ENCODE results near the gene ZCCHC14.

ZCCHC14 gene

DNA sequence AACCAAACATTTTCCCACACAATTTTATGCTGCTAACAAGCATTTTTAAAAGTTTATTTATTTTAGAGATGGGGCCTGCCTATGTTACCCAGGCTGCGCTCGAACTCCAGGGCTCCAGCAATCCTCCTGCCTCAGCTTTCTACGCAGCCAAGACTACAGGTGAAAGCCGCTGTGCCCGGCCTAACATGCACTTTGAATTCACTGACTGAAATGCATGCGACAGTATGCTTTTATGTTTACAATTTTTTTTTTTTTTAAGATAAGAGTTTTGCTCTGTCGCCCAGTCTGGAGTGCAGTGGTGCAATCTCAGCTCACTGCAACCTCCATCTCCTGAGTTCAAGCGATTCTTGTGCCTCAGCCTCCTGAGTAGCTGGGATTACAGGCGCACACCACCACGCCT is 52.9 kb downstream of the ZCCHC14 start:
- H3K27me3 ChIP-seq (ENCODE audit: insufficient read depth, low read length), result no peaks in the 10 kb centered on the region
- no peak overlapping the region for H2BK5ac ChIP-seq (ENCODE audit: low read depth, low read length, poor library complexity)
- H4K8ac ChIP-seq (ENCODE audit: low read depth, low read length), result no peak overlapping the region
- H3K4ac ChIP-seq (ENCODE audit: low read depth, low read length), result no peak overlapping the region
- H3K14ac ChIP-seq (ENCODE audit: low read length), result no peak overlapping the region
- no CpG with 5 or more reads among the region's 10 CpGs for WGBS (ENCODE audit: extremely low coverage, insufficient coverage, insufficient read length)
- H3K27ac ChIP-seq (ENCODE audit: low read depth, low read length), result no peak overlapping the region
- H2BK120ac ChIP-seq (ENCODE audit: insufficient read depth, low read length, poor library complexity), result no peak overlapping the region
- H3K18ac ChIP-seq (ENCODE audit: low read length), result no peak overlapping the region
- H4K91ac ChIP-seq (ENCODE audit: low read depth, low read length), result no peak overlapping the region
- peaks cover 1 to 4% of the 10 kb centered on the region in 2 experiments for H3K36me3 ChIP-seq (ENCODE audit: control insufficient read depth in 1 of 2, insufficient read depth in 2 of 2, low read length in 2 of 2)
- H2AFZ ChIP-seq (ENCODE audit: insufficient read depth, low read length, poor library complexity), result no peak overlapping the region
- no peak overlapping the region for H3K4me2 ChIP-seq (ENCODE audit: low read length)
- no peaks in the 10 kb centered on the region for H3K9me3 ChIP-seq (ENCODE audit: insufficient read depth, low read depth, low read length)
- no peak for DNase-seq
- no peaks in the 10 kb centered on the region for H3K79me2 ChIP-seq (ENCODE audit: control insufficient read depth, insufficient read depth, low read length, poor library complexity)
- H3K79me1 ChIP-seq (ENCODE audit: low read length), result no peaks in the 10 kb centered on the region
- no peak overlapping the region for H3K23ac ChIP-seq (ENCODE audit: low read length)
- no peaks in the 10 kb centered on the region for H3K4me1 ChIP-seq (ENCODE audit: control insufficient read depth in 1 of 2, insufficient read depth in 2 of 2, low read length in 2 of 2)
- no peak overlapping the region for H2BK12ac ChIP-seq (ENCODE audit: low read length)
- no peak overlapping the region for H3K4me3 ChIP-seq (ENCODE audit: low read depth, low read length)
- H3K9ac ChIP-seq (ENCODE audit: low read length), result no peak overlapping the region
- H2AK5ac ChIP-seq (ENCODE audit: low read length), result no peak overlapping the region
- no peak overlapping the region for H4K12ac ChIP-seq (ENCODE audit: low read depth, low read length)

DNA sequence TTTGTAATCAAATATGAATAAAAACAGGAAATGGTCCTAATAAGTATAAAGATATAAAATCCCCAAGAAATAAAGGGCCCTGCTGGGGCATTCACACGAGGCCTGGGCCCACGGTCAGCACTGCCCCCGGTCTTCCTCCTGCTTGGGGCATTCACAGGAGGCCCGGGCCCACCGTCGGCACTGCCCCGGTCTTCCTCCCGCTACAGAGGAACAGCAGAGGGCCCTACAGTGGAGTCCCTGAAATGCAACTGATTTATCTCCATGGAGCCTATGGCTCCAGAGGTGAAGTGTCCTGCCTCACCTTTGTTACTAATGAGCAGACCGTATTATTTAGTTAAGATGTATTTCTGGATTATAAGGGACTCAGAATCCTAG is 54.2 kb downstream of the ZCCHC14 start:
- Histone ChIP-seq H3K27ac (ENCODE audit: low read depth, low read length) (no peak overlapping the region), H4K8ac (ENCODE audit: low read depth, low read length) (no peak overlapping the region), H3K4me2 (ENCODE audit: low read length) (no peak overlapping the region), H3K18ac (ENCODE audit: low read length) (no peak overlapping the region), H3K14ac (ENCODE audit: low read length) (no peak overlapping the region), H3K27me3 (ENCODE audit: insufficient read depth, low read length) (no peaks in the 10 kb centered on the region), H3K9ac (ENCODE audit: low read length) (no peak overlapping the region), H2BK120ac (ENCODE audit: insufficient read depth, low read length, poor library complexity) (no peak overlapping the region), H2AK5ac (ENCODE audit: low read length) (no peak overlapping the region), H3K4me3 (ENCODE audit: low read depth, low read length) (no peak overlapping the region), H2BK5ac (ENCODE audit: low read depth, low read length, poor library complexity) (no peak overlapping the region), H4K91ac (ENCODE audit: low read depth, low read length) (no peak overlapping the region), H3K9me3 (ENCODE audit: insufficient read depth, low read depth, low read length) (no peaks in the 10 kb centered on the region), H3K79me2 (ENCODE audit: control insufficient read depth, insufficient read depth, low read length, poor library complexity) (no peaks in the 10 kb centered on the region), H3K79me1 (ENCODE audit: low read length) (no peaks in the 10 kb centered on the region), H3K4ac (ENCODE audit: low read depth, low read length) (no peak overlapping the region), H2AFZ (ENCODE audit: insufficient read depth, low read length, poor library complexity) (no peak overlapping the region), H2BK12ac (ENCODE audit: low read length) (no peak overlapping the region), H3K36me3 (ENCODE audit: control insufficient read depth in 1 of 2, insufficient read depth in 2 of 2, low read length in 2 of 2) (peaks cover 0 to 4% of the 10 kb centered on the region in 2 experiments), H3K23ac (ENCODE audit: low read length) (no peak overlapping the region), H4K12ac (ENCODE audit: low read depth, low read length) (no peak overlapping the region), H3K4me1 (ENCODE audit: control insufficient read depth in 1 of 2, insufficient read depth in 2 of 2, low read length in 2 of 2) (no peaks in the 10 kb centered on the region)
- no CpG with 5 or more reads among the region's 9 CpGs for WGBS (ENCODE audit: extremely low coverage, insufficient coverage, insufficient read length)
- no peak for DNase-seq

DNA sequence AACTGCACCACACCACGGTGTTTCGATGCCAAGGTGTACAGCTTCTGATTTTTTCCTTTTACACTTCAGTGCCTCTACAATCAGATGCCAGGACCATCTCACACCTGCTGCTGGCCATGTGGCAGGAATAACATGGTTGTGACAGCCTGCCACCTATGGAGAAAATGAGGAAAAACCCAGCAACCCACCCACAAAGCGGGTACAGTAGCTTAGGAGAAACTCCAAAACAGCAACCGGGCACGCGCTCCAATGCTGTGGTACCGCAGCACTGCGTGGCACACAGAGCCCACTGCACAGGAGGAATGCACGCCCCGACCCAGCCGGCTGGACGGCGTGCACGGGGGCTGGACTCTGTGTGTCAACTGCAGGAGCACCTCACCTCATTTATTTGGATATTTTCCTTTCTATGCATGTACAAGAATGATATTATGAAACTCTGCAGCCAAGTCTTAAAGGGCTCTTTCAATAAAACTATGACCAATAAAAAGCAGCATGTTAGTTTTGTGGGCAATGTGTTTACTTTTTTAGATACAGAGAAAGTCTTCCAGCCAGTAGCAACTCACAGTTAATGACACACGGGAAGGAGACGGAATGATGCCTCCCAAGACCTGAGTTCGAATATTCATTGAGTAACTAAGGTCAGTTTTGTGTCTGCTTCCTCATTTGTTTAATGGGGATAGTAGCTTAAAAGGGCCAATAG is 54.8 kb downstream of the ZCCHC14 start:
- no peak overlapping the region for H3K9ac ChIP-seq (ENCODE audit: low read length)
- H2BK12ac ChIP-seq (ENCODE audit: low read length), result no peak overlapping the region
- H2AFZ ChIP-seq (ENCODE audit: insufficient read depth, low read length, poor library complexity), result peak overlapping the region; percentile 3
- H4K12ac ChIP-seq (ENCODE audit: low read depth, low read length), result no peak overlapping the region
- DNase-seq, result no peak
- no peaks in the 10 kb centered on the region for H3K27me3 ChIP-seq (ENCODE audit: insufficient read depth, low read length)
- no peak overlapping the region for H3K4ac ChIP-seq (ENCODE audit: low read depth, low read length)
- H2BK120ac ChIP-seq (ENCODE audit: insufficient read depth, low read length, poor library complexity), result no peak overlapping the region
- no peak overlapping the region for H3K27ac ChIP-seq (ENCODE audit: low read depth, low read length)
- H2AK5ac ChIP-seq (ENCODE audit: low read length), result no peak overlapping the region
- H3K4me3 ChIP-seq (ENCODE audit: low read depth, low read length), result no peak overlapping the region
- H3K79me1 ChIP-seq (ENCODE audit: low read length), result no peaks in the 10 kb centered on the region
- H3K4me2 ChIP-seq (ENCODE audit: low read length), result no peak overlapping the region
- H3K18ac ChIP-seq (ENCODE audit: low read length), result no peak overlapping the region
- H4K91ac ChIP-seq (ENCODE audit: low read depth, low read length), result no peak overlapping the region
- H4K8ac ChIP-seq (ENCODE audit: low read depth, low read length), result no peak overlapping the region
- no peak overlapping the region for H3K14ac ChIP-seq (ENCODE audit: low read length)
- no peaks in the 10 kb centered on the region for H3K79me2 ChIP-seq (ENCODE audit: control insufficient read depth, insufficient read depth, low read length, poor library complexity)
- peaks cover 0 to 4% of the 10 kb centered on the region in 2 experiments for H3K36me3 ChIP-seq (ENCODE audit: control insufficient read depth in 1 of 2, insufficient read depth in 2 of 2, low read length in 2 of 2)
- H3K9me3 ChIP-seq (ENCODE audit: insufficient read depth, low read depth, low read length), result no peaks in the 10 kb centered on the region
- no peaks in the 10 kb centered on the region for H3K4me1 ChIP-seq (ENCODE audit: control insufficient read depth in 1 of 2, insufficient read depth in 2 of 2, low read length in 2 of 2)
- no peak overlapping the region for H2BK5ac ChIP-seq (ENCODE audit: low read depth, low read length, poor library complexity)
- no CpG with 5 or more reads among the region's 17 CpGs for WGBS (ENCODE audit: extremely low coverage, insufficient coverage, insufficient read length)
- no peak overlapping the region for H3K23ac ChIP-seq (ENCODE audit: low read length)

DNA sequence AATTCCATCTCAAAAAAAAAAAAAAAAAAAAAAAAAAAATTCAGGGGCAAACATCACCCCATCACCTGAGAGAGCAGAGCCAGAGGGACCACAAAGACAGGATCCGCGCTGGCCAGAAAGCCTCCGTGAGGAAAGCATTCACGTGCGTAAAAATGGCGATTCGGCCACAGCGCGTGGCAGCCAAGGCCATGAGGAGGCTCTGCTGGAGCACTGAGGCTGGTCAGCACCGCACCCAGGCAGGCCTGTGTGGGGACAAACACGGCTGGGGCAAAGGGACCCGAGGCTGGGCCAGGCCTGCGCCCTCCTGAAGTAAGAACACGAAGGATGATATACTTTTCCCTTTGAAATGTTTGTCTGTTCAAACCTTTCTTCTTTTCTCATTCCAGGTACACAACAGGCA is 55.5 kb downstream of the ZCCHC14 start:
- DNase-seq, result no peak
- H3K79me1 ChIP-seq (ENCODE audit: low read length), result no peaks in the 10 kb centered on the region
- H3K9ac ChIP-seq (ENCODE audit: low read length), result no peak overlapping the region
- no peak overlapping the region for H2BK120ac ChIP-seq (ENCODE audit: insufficient read depth, low read length, poor library complexity)
- no peak overlapping the region for H3K14ac ChIP-seq (ENCODE audit: low read length)
- no peak overlapping the region for H3K23ac ChIP-seq (ENCODE audit: low read length)
- H3K4me2 ChIP-seq (ENCODE audit: low read length), result no peak overlapping the region
- H4K12ac ChIP-seq (ENCODE audit: low read depth, low read length), result no peak overlapping the region
- no peak overlapping the region for H3K27ac ChIP-seq (ENCODE audit: low read depth, low read length)
- H3K4ac ChIP-seq (ENCODE audit: low read depth, low read length), result no peak overlapping the region
- H2AK5ac ChIP-seq (ENCODE audit: low read length), result no peak overlapping the region
- H3K18ac ChIP-seq (ENCODE audit: low read length), result no peak overlapping the region
- H2BK5ac ChIP-seq (ENCODE audit: low read depth, low read length, poor library complexity), result no peak overlapping the region
- H4K91ac ChIP-seq (ENCODE audit: low read depth, low read length), result no peak overlapping the region
- H3K9me3 ChIP-seq (ENCODE audit: insufficient read depth, low read depth, low read length), result no peaks in the 10 kb centered on the region
- no peaks in the 10 kb centered on the region for H3K79me2 ChIP-seq (ENCODE audit: control insufficient read depth, insufficient read depth, low read length, poor library complexity)
- peak overlapping the region; percentile 26 for H3K4me3 ChIP-seq (ENCODE audit: low read depth, low read length)
- peaks cover 0 to 4% of the 10 kb centered on the region in 2 experiments for H3K36me3 ChIP-seq (ENCODE audit: control insufficient read depth in 1 of 2, insufficient read depth in 2 of 2, low read length in 2 of 2)
- H2AFZ ChIP-seq (ENCODE audit: insufficient read depth, low read length, poor library complexity), result no peak overlapping the region
- no CpG with 5 or more reads among the region's 14 CpGs for WGBS (ENCODE audit: extremely low coverage, insufficient coverage, insufficient read length)
- no peaks in the 10 kb centered on the region for H3K27me3 ChIP-seq (ENCODE audit: insufficient read depth, low read length)
- H3K4me1 ChIP-seq (ENCODE audit: control insufficient read depth in 1 of 2, insufficient read depth in 2 of 2, low read length in 2 of 2), result no peaks in the 10 kb centered on the region
- H2BK12ac ChIP-seq (ENCODE audit: low read length), result no peak overlapping the region
- H4K8ac ChIP-seq (ENCODE audit: low read depth, low read length), result no peak overlapping the region
